HG02870 (cell line): ENCODE measurements around the gene KRT27.

Source experiments
- ATAC-seq: cut with Tn5 transposase; IDR thresholded peaks from one replicate; pipeline ENCODE4 v1.9.1; 2021; ENCODE audit warnings: mild to moderate bottlenecking, moderate library complexity; ENCODE audit not compliant: unreplicated experiment

Gene KRT27

GRCh38 chr17:40809721-40810421 lies 27.5 kb upstream of the KRT27 start:
- no peak for ATAC-seq

- ATAC-seq, result no peak
These were observed 23.8 kb upstream of the KRT27 start for GRCh38 chr17:40806131-40806530.

GRCh38 chr17:40803617-40804082 lies 21.3 kb upstream of the KRT27 start:
- ATAC-seq, result no peak

GRCh38 chr17:40801157-40801556 lies 18.8 kb upstream of the KRT27 start:
- no peak for ATAC-seq

- ATAC-seq, result no peak
These were observed 18.0 kb upstream of the KRT27 start for GRCh38 chr17:40800381-40800780.

- no peak for ATAC-seq
These were observed 17.5 kb upstream of the KRT27 start, which contains the start of gene KRT28 for GRCh38 chr17:40799859-40800258. KRT28 (minus strand) TSS chr17:40799959; CDS start chr17:40799893, 66 bp downstream.

GRCh38 chr17:40796846-40797245 lies 14.5 kb upstream of the KRT27 start:
- no peak for ATAC-seq

GRCh38 chr17:40795019-40795667 lies 12.8 kb upstream of the KRT27 start:
- ATAC-seq, result no peak

GRCh38 chr17:40794466-40794865 lies 12.1 kb upstream of the KRT27 start:
- ATAC-seq, result no peak

GRCh38 chr17:40793832-40794231 lies 11.5 kb upstream of the KRT27 start:
- no peak for ATAC-seq

GRCh38 chr17:40791787-40792436 lies 9.6 kb upstream of the KRT27 start:
- no peak for ATAC-seq

- no peak for ATAC-seq
These were observed 8.8 kb upstream of the KRT27 start for GRCh38 chr17:40791111-40791510.

- ATAC-seq, result no peak
These were observed 3.0 kb downstream of the KRT27 start for GRCh38 chr17:40779181-40779909.

GRCh38 chr17:40778461-40778860 lies 3.9 kb downstream of the KRT27 start:
- no peak for ATAC-seq

GRCh38 chr17:40777971-40778370 lies 4.4 kb downstream of the KRT27 start:
- no peak for ATAC-seq

- ATAC-seq, result no peak
These were observed 4.9 kb downstream of the KRT27 start for GRCh38 chr17:40777459-40777858.

- ATAC-seq, result no peak
These were observed 6.4 kb downstream of the KRT27 start for GRCh38 chr17:40775945-40776344.

GRCh38 chr17:40772101-40772500 lies 10.2 kb downstream of the KRT27 start, which contains the start of gene KRT26:
KRT26 (minus strand) TSS chr17:40772201; CDS start chr17:40772113, 88 bp downstream.
- ATAC-seq, result no peak

GRCh38 chr17:40765657-40766056 lies 16.7 kb downstream of the KRT27 start:
- no peak for ATAC-seq

GRCh38 chr17:40763752-40764151 lies 18.6 kb downstream of the KRT27 start:
- no peak for ATAC-seq
